GM21717 (cell line): ENCODE measurements around the gene TRAF3.
A peak's percentile ranks its signal among the peaks of the same experiment; 100 is the strongest.
"Not testable (repeated sequence)": the region's sequence is repeated elsewhere in the genome, so short reads cannot be mapped to it uniquely, and the experiment has no call there.

Source experiments
- ATAC-seq: cut with Tn5 transposase; IDR thresholded peaks from one replicate; pipeline ENCODE4 v1.9.1; 2021; ENCODE audit warnings: mild to moderate bottlenecking, moderate library complexity; ENCODE audit not compliant: unreplicated experiment

Gene TRAF3

DNA sequence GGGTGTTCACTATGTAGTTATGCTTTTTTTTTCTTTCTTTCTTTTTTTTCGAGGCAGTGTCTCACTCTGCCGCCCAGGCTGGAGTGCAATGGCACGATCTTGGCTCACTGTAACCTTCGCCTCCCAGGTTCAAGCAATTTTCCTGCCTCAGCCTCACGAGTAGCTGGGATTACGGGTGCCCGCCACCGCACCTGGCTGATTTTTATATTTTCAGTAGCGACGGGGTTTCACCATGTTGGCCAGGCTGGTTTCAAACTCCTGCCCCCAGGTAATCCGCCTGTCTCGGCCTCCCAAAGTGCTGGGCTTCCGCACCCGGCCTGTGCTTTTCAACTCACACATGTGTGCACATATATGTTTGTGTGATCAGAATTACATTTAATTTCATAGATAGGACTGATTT, 106.3 kb downstream of the TRAF3 start:
- no peak for ATAC-seq

DNA sequence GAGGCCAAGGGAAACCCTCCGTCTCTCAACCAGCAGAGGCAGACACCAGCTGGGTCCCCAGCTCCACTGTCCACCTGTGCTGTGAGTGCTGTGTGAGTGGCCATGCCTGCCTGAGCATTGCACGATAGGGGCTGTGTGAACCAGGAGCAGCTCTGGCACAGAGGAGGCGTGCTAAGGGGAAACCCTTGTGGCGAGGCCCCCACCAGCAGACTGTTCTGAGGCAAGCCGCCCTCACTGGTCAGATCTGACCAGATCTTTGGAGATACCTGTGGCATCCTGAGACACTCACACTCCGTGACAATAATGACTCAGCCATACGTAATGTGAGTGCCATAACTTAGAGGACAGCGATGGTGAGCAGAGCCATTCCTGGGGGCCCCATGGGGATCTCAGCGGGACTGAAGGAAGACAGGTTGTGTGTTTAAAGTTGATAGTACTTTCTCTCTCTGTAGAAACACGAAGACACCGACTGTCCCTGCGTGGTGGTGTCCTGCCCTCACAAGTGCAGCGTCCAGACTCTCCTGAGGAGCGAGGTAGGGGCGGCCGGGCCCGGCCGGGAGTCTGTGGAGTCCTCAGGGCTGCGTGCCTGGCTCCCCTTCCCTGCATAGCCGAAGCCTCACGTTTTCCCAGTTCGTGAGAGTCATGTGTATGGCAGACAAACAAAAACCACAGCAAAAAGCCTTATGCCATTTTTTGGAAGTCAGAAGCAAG, 108.6 kb downstream of the TRAF3 start:
- ATAC-seq: no peak

DNA sequence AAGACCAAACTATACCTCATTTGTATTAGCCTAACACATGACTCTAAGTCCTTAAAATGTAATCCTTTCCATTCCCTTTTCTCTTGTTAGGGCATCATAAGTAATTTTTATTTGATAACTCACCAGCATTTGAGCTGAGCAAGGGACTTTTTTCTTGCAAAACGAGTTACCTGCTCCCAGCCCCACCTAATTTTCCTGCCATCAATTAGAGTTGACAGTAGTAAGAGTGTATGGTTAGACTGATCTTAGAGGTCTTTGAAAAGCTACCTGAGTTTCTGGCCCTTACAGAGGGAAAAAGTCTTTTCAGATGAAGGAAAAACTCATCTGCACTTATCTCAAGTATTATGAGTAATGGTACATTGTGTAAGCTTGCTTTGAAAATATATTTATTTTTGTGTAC, 111.5 kb downstream of the TRAF3 start:
- no peak for ATAC-seq

DNA sequence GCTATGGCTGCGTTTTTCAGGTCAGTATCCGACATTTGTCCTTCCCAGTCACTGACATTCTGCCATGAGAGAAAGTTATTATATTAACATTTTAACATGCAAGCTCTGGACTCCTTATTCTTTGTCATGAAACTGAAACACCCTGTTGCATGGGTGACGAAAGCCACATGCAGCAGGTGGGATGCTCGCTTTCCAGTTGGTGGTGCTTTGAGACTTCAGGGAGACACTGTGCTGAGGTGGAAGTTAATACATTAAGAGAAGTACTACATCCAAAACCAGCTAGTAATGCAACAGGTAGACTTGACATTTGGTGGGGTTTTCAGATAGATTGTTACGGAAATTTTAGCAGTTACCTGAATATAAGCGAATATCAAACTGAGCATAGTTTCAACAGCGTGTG, 112.4 kb downstream of the TRAF3 start:
- ATAC-seq: no peak

DNA sequence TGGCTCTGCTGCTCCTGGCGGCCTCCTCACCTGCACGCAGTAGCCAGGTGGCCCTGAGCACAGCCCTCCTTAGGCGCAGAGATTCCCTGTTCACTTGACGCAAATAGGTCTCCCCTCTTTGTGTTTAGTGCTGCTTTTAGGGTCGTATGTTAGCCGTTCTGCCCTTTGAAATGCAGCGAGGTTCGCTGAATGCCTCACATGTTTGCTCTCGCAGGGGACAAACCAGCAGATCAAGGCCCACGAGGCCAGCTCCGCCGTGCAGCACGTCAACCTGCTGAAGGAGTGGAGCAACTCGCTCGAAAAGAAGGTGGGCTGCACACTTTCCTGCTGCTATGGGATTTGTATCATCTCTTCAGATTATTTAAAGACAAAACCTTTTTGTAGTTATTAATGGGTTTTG, 113.9 kb downstream of the TRAF3 start:
- ATAC-seq: no peak

DNA sequence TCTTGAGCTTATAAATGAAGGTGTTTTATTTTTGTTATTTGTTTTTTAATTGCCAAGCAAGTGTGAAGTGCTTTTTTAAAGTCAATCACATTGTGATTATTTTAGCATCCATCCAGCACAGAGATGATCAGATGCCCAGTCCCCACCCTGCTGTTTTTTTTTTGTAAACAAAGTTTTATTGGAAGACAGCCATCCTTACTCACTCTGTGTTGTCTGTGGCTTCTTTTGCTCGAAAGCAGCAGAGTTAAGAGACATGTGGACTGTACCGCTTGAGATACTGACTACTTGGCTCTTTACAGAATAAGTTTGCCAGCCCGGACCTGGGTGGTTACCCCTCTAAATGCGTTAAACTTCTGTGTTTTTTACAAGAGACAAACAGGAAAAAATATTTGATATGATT, 114.3 kb downstream of the TRAF3 start:
- ATAC-seq: no peak

DNA sequence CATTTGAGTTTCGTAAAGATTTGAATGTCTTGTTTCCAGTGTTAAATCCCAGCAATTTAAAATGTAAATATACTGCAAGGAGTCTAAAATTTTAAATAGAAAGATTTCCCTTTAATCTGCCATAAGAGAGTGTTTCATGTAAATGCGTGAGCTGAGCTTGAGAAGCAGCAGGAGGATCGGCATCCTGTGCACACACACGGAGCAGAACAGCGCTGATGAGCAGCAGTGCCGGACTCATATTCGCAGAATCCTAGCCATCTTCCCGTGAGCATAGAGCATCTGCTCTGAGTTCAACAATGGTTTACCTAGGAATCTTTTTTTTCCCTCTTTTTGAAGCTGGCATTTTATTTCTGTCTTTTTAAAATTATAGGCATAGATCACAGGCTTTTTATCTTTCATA, 115.4 kb downstream of the TRAF3 start:
- ATAC-seq: no peak

DNA sequence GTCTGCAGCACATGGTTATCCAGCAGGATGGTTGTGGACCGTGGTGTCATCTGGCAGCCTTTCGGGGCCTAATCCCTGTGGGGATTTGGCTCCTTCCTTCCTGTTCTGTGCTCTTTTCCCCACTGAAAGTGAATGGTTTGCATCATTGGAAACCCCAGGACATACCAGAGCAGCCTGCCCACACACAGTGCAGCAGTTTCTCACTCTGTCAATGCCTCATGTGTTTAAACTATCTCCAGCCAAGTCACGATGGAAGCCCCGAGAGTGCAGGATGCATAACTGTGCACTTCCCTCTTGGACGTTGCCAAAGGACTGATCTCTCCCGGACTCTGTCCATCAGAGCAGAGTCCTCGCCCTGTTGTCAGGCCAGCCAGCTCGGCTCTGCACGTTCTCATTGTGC, 116.2 kb downstream of the TRAF3 start:
- ATAC-seq: no peak

DNA sequence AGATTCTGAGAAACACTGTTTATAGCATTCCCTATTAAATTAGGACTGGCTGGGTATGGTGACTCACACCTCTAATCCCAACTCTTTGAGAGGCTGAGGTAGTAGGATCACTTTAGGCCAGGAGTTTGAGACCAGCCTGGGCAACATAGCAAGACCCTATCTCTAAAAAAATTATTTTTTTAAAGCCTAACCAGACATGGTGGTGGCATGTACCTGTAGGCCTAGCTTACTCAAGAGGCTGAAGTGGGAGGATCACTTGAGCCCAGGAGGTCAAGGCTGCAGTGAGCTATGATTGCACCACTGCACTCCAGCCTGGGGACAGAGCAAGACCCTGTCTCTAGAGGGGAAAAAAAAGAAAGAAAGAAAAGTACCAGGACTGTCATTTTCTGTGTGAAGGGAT, 119.5 kb downstream of the TRAF3 start:
- ATAC-seq: not testable (repeated sequence)

DNA sequence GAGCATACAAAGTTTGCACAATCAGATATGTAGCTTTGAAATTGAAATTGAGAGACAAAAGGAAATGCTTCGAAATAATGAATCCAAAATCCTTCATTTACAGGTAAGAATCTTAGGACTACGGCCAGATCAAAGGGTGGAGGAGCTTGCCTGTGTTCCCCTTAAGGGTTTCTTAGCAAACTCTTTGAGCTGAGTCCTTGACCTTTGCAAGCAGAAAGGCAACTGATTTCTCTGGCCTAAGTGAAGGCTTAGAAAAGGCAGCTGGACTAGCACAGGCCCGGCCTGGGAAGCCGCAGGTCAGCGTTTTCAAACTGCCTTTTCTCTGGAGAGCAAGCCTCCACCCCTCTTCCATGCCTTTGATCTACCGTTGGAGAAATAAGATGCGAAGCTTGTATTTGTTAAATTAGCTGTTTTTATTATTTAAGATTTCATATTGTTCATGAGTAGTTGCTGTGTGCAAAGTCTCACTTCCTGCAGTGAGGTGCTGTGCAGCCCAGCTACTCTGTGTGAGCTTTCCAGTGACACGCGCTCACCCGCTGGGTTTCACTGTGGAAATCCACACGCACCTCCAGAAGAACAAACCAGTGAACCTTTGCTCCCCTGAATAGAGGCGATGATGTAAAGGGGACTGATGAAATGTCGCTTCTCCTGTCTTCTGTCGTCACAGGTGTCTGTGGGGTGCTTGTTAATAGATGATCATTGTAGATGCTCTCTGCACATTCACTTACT, 120.2 kb downstream of the TRAF3 start:
- ATAC-seq: no peak

DNA sequence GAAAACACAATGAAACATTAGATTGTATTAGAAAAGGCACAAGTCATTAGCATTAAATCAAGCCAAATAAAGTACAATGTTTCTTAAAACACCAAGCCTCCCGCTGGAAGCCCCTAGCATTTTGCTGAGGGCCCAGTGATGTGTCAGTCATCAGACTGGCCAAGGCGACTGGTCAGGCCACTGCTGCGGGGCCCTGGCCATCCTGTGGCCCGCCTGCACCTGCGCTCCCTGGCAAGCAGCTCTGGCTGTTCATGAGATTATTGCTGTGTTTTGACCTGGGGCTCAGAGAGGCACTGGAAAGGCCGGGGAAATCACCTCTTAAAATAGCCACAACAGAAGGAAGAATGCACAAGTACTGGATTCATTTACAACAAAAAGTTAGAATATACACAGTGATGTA, 121.0 kb downstream of the TRAF3 start:
- ATAC-seq: no peak

DNA sequence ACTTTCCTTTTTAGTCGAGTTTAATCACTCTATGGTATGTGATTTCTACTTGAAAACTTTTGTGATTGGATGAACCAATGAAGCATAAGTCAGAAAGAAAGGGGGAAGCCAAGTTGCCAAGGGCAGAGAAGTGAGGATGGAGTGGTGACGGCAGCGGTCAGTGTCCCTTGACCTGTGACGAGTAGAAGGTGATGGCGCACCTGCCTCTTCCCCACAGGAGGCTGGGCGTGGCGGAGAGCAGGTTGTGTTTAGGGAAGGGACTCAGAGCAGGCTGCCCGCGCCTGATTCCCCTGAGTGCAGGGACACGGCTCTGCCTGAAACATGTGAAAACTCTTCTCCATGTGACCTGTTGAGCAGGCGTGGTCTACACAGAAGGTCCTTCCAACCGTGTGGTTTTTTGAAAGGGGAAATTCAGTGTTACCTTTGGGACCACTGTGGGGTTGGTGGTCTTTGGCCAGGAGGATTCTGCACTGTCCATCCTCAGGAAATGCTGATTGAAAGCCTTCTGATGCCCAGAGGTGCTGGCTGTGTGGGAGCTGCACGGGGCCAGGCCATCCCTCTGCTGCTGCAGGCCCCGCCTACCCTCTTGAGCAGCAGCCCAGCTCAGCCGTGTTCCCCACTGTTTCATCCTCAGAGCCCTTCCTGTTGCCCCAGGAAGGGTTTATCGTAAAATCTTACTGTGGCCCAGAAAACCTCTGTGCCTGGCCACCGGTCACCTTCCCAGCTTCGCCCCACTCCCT, 121.7 kb downstream of the TRAF3 start:
- no peak for ATAC-seq

DNA sequence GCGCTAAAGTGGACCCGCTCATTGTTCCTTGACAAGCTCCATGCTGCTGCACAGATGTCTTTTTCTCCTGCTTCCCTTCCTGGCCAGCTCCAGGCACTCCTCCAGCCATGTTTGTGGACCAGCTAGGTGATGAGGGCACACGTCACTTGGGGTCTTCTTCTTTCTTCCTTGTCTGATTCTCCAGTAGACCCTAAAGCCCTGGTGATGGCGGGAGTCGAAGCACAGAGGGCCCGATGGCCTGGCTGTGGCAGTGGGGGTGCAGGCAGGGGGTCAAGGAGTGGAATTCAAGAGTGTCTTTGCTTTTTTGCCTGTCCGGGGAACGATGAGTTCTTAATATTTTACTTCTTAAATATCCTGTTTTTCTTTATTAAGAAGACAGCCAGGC, 122.3 kb downstream of the TRAF3 start:
- ATAC-seq: no peak

DNA sequence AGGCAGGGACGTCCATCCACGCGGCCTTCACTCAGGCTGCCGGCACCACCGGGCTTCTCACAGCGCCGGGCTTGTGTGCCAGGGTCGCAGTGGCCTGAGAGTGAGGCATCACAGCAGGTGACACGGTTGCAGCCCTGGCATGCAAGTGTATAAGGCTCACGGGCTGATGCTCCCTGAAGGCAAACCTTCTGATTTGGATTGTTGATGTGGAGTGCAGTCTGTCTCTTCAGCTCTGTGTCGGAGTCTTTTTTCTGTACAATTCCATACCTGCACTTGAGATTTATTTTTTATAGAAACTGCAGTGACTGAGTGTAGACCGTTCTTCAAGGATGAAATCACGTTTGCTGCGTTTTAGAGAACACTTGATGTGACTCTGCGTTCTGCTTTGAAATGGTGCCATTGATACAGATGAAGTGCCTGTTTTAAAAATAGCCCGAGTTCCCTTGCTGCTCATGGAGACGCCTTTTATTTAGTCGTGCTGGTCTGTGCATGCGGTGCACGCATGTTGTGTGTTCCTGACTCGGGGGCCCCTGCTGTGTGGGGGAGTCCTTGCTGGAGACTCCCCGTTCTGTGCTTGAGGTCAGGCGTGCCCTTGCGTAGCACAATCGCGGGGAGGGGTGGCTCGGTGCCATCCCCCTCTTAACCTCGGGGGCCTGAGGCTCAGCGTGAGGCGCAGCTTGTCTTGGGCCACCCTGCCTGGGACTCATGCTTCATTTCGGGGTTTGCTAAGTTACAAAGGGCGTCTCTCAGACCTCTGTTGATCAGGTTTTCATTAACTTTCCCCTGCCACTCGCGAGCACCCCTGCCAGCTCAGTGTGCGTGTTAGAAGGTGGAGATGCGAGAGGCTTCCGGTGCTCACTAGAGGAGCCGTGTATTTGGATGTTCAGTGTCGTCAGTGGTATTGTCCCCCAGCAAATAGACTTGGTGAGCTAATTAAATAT, 123.7 kb downstream of the TRAF3 start:
- ATAC-seq: peak; percentile 53

DNA sequence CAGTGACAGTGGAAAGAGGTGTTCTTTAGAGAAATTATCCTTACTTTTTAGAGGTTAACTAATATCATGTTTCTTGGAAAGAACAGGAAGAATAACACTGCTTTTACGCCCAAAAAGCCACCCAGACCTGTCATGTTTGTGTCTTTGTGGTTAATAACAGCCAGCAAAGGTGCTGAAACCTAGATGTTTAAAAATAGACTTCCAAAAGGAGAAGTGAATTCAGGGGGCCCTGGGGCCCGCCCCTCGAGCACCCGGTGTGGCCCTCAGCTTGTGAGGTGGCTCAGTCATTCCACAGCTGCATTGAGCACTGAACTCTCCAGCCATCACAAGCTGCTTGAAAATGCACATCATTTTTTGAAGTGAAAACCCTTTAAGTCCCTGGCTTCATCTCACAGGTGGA, 124.4 kb downstream of the TRAF3 start:
- peak; percentile 65 for ATAC-seq

DNA sequence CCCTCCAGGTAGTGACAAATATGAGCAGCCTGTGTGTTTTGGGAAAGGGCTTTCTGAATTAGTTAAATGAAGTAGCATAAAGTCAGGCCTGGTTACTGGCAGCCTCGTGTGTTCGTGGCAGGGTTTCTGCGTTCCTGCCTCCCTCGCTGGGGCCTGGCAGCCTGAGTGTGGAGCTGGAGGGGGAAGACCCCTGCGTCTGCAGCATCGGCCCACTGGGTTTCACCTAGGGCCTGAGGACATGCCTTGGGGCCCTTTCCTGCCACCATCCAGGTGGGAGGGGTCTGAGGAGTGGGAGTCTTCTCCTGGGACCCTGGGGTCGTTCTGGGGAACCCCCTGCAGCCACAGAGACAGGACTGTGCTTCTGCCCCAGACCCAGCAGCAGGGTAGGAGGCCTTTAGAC, 124.8 kb downstream of the TRAF3 start:
- ATAC-seq: peak; percentile 20

DNA sequence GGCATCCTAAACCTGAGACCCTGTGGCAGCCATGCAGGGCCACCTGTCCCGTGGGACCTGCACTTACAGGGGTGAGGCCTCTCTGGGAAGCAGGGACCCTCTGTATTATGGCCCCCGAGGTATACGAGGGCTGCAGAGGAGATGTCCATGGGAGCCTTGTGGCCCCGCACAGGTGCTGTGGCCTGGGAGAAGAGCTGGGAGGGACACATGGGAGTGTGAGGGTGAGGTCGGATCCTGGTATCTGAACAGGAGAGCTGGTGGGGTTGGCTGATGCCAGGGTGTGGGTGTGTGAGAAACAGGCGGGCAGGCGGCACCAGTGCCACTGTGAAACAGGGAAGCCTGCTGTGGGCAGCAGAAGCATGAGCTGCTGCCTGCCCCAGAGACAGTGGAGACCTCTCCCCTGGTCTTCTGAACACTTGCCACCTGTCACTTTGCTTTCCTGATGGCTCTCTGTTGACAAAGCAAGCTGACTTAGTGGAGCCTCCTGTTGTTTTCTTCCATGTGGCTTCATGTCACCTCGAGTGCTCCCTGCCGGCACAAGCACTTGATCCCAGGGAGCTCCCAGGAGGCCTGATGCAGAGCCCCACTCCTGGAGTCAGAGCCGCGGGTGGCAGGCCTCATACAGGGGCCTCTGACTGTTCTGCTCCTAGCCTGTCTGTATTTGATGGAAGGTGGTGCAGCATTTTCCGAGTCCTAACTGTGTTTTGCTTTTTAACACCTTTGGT, 125.4 kb downstream of the TRAF3 start:
- no peak for ATAC-seq

DNA sequence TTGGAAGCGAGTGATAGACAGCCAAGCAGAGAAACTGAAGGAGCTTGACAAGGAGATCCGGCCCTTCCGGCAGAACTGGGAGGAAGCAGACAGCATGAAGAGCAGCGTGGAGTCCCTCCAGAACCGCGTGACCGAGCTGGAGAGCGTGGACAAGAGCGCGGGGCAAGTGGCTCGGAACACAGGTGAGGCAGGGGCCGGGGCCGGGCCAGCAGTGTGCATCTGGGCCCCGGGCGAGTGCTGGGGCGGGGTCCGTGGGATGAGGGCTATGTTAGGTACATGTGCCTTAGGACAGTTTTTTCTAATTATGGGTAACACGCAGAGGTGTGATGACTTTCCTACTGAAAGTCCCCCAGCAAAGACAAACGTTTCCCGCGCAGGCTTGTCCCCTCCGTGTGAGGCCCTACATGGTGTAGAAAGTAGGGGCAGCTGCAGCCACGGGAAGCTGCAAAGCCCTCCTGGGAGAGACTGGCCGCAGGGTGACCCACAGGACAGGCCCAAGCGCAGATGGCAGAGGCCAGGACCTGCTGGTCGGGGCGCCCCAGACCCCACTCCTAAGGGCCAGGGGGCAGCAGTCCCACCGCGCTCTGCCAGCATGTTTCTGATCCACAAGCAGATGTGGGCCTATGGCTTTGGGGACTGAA, 126.1 kb downstream of the TRAF3 start:
- no peak for ATAC-seq

DNA sequence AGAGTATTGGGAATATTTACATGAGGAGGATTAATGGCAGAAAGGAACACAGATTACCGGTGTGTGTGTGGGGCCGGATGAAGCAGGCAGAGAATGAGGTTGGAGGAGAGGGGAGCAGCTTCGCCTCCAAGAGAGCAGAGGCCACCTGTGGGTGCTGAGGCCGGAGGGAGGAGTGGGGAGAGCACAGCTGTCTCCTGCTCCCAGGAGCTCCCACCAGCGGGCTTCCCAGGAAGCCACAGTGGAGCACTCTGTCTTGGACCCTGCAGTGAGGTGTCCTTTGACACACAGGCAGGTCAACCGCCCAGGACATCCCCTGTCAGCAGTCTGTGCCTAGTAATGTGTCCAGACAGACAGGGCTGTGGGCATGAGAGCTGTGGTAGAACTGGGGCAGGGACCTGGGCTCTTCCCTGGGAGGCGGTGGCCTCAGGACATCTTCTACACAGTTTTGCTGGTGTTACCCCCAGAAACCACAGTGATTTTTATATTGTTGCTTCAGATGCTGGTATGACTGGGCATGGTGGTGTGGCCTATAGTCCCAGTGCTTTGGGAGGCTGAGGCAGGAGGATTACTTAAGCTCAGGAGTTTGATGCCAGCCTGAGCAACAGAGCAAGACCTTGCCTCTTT, 126.8 kb downstream of the TRAF3 start:
- no peak for ATAC-seq
